ENCODE results near the gene ZBTB7C. TPM values are rescaled to one million over a fixed set of nuclear protein-coding genes. Genes with fewer than 3 reads are reported as not detected.

Gene ZBTB7C
- total RNA-seq, 1 experiment from 2014 or later, result 0.18 TPM

- intact Hi-C loops (cut with micrococcal nuclease; ENCODE audit: unreplicated experiment), result no loop called here
- TF ChIP-seq CTCF (IDR thresholded peaks at IDR 0.05; ENCODE audit: insufficient read depth in 1 of 2, low read depth in 1 of 2, low read length in 1 of 2, severe bottlenecking in 1 of 2, unreplicated experiment in 1 of 2), result no peak
- Histone ChIP-seq H3K9me3 (no peaks in the 10 kb centered on the region), H3K27me3 (replicated peaks; ENCODE audit: control insufficient read depth, insufficient read depth, low read length) (no peaks in the 10 kb centered on the region), H3K4me3 (ENCODE audit: low read depth, low read length) (no peak overlapping the region), H3K36me3 (ENCODE audit: control insufficient read depth, insufficient read depth, low read length) (no peaks in the 10 kb centered on the region), H3K4me1 (no peaks in the 10 kb centered on the region)
- H3K4me1 Mint-ChIP-seq (ENCODE audit: low read depth, unreplicated experiment), result no peaks in the 10 kb centered on the region
- no peak overlapping the region for H3K27ac Mint-ChIP-seq (ENCODE audit: unreplicated experiment)
- H3K4me3 Mint-ChIP-seq (ENCODE audit: unreplicated experiment), result no peak overlapping the region
- H3K36me3 Mint-ChIP-seq (ENCODE audit: insufficient read depth, unreplicated experiment), result no peaks in the 10 kb centered on the region
- no TSS peak for BruUV-seq (replicated peaks)
- no peaks in the 10 kb centered on the region for H3K9me3 Mint-ChIP-seq (ENCODE audit: unreplicated experiment)
- H3K27me3 Mint-ChIP-seq (ENCODE audit: insufficient read depth, unreplicated experiment), result peaks cover 5% of the 10 kb centered on the region
- ChIA-PET POLR2A (no interaction called here), CTCF (no interaction called here)
- no peak for DNase-seq
These were observed 302.7 kb downstream of the ZBTB7C start for GRCh38 chr18:48106498-48106897.

GRCh38 chr18:48105317-48105716 is 303.9 kb downstream of the ZBTB7C start:
- TF ChIP-seq CTCF (IDR thresholded peaks at IDR 0.05; ENCODE audit: insufficient read depth in 1 of 2, low read depth in 1 of 2, low read length in 1 of 2, severe bottlenecking in 1 of 2, unreplicated experiment in 1 of 2), result no peak
- peaks cover 5% of the 10 kb centered on the region for H3K27me3 Mint-ChIP-seq (ENCODE audit: insufficient read depth, unreplicated experiment)
- no peak overlapping the region for H3K4me3 Mint-ChIP-seq (ENCODE audit: unreplicated experiment)
- no peaks in the 10 kb centered on the region for H3K36me3 Mint-ChIP-seq (ENCODE audit: insufficient read depth, unreplicated experiment)
- CTCF ChIA-PET, result no interaction called here
- H3K27ac Mint-ChIP-seq (ENCODE audit: unreplicated experiment), result no peak overlapping the region
- POLR2A ChIA-PET, result no interaction called here
- no TSS peak for BruUV-seq (replicated peaks)
- no peaks in the 10 kb centered on the region for H3K9me3 Mint-ChIP-seq (ENCODE audit: unreplicated experiment)
- H3K4me1 ChIP-seq, result no peaks in the 10 kb centered on the region
- no peaks in the 10 kb centered on the region for H3K9me3 ChIP-seq
- intact Hi-C loops (cut with micrococcal nuclease; ENCODE audit: unreplicated experiment), result no loop called here
- H3K27me3 ChIP-seq (replicated peaks; ENCODE audit: control insufficient read depth, insufficient read depth, low read length), result no peaks in the 10 kb centered on the region
- no peaks in the 10 kb centered on the region for H3K4me1 Mint-ChIP-seq (ENCODE audit: low read depth, unreplicated experiment)
- DNase-seq, result no peak
- no peaks in the 10 kb centered on the region for H3K36me3 ChIP-seq (ENCODE audit: control insufficient read depth, insufficient read depth, low read length)
- H3K4me3 ChIP-seq (ENCODE audit: low read depth, low read length), result no peak overlapping the region

GRCh38 chr18:48104705-48105104 is 304.5 kb downstream of the ZBTB7C start:
- no peaks in the 10 kb centered on the region for H3K4me1 Mint-ChIP-seq (ENCODE audit: low read depth, unreplicated experiment)
- no peak overlapping the region for H3K4me3 Mint-ChIP-seq (ENCODE audit: unreplicated experiment)
- no peaks in the 10 kb centered on the region for H3K36me3 Mint-ChIP-seq (ENCODE audit: insufficient read depth, unreplicated experiment)
- no TSS peak for BruUV-seq (replicated peaks)
- H3K27me3 ChIP-seq (replicated peaks; ENCODE audit: control insufficient read depth, insufficient read depth, low read length), result no peaks in the 10 kb centered on the region
- no peaks in the 10 kb centered on the region for H3K4me1 ChIP-seq
- H3K4me3 ChIP-seq (ENCODE audit: low read depth, low read length), result no peak overlapping the region
- POLR2A ChIA-PET, result no interaction called here
- no peak overlapping the region for H3K27ac Mint-ChIP-seq (ENCODE audit: unreplicated experiment)
- H3K36me3 ChIP-seq (ENCODE audit: control insufficient read depth, insufficient read depth, low read length), result no peaks in the 10 kb centered on the region
- intact Hi-C loops (cut with micrococcal nuclease; ENCODE audit: unreplicated experiment), result no loop called here
- H3K27me3 Mint-ChIP-seq (ENCODE audit: insufficient read depth, unreplicated experiment), result peaks cover 9% of the 10 kb centered on the region
- H3K9me3 Mint-ChIP-seq (ENCODE audit: unreplicated experiment), result no peaks in the 10 kb centered on the region
- CTCF ChIA-PET, result no interaction called here
- no peak for TF ChIP-seq CTCF (IDR thresholded peaks at IDR 0.05; ENCODE audit: insufficient read depth in 1 of 2, low read depth in 1 of 2, low read length in 1 of 2, severe bottlenecking in 1 of 2, unreplicated experiment in 1 of 2)
- DNase-seq, result no peak
- H3K9me3 ChIP-seq, result no peaks in the 10 kb centered on the region
